ENCODE data around the gene PRSS37.

- TF ChIP-seq CTCF (conservative IDR thresholded peaks at IDR 0.05; ENCODE audit: low read depth, low read length) (no peak), EZH2 (IDR thresholded peaks at IDR 0.05; ENCODE audit: borderline replicate concordance, low read depth, low read length, poor library complexity, severe bottlenecking) (no peak)
Measured at GRCh38 chr7:141864765-141865447, 23.6 kb upstream of the PRSS37 start.
